DLD1 (cell line): ENCODE measurements around the gene COLEC11.

Source experiments
- in situ Hi-C: cut with HindIII; loops from 2 replicates; pipeline ENCODE4 v1.10.0; 2017; ENCODE audit warnings: low sequenced_read_pairs

The COLEC11 gene

DNA sequence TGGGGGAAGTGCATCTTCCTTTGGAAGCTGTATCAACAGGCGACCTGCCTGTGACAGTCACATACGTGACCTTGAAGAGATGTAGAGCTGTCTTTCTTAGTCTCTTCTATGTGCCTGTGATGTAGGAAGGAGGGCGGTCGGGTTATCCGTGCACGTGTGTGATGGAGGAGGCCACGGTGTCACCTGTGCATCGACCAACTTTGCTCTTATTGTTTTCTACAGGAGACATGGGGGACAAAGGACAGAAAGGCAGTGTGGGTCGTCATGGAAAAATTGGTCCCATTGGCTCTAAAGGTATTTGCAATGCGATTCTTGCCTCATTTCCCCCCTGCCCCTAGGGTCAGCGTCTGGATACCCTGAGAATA, 42.4 kb downstream of the COLEC11 start:
- in situ Hi-C loops, result no loop called here

DNA sequence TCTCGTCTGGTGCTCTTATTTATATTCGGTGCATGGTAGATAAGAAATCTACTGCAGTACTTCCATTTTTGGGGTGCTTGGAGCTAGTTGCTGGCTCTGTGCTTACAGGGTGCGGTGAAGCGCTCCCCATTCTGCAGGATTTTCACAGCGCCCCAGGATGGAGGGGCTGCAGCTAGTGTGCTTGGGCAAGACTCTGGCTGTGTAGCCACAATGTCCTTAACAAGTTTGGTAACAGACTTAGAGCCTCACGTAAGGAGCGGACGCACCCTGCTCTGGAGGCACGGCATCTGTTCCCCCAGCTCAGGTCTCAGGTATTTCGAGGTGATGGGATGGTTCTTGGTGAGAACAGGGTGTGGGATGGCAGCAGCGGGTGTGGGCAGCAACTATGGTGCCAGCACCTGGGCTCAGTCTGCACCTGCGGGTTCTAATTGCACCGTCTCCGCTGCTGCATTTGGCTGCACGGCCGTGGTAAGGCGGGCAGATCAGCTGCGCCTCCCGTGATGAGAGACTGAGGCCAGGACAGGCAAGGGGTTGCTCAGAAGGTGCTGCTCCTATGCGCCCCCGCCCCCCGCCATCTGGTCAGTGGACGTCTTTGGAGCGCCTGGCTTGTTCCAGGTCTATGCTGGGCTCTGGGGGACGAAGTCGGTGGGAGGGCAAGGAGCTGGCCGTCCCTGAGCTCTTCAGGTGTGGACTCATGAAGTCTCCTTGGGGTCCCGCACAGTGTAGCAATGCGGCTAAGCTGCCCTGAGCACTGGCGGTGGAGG, 43.0 kb downstream of the COLEC11 start:
- in situ Hi-C loops, result no loop called here

DNA sequence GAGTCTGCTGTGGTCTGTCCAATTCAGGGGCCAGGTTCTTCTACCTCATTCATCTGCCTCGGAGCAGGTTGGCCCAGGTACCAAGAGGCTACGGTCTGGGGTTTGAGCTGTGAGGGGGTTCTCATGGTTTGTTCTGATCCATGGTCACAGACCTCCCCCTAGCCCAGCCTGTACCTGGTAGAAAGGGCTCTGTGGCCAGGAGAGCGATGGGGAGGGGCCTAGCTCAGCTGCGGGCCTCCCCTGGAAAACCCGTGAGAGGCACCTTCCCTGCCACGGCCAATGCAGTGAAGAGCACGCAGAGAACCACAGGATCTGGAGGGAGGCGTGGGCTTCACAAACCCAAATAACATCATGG, 43.5 kb downstream of the COLEC11 start:
- in situ Hi-C loops, result no loop called here

DNA sequence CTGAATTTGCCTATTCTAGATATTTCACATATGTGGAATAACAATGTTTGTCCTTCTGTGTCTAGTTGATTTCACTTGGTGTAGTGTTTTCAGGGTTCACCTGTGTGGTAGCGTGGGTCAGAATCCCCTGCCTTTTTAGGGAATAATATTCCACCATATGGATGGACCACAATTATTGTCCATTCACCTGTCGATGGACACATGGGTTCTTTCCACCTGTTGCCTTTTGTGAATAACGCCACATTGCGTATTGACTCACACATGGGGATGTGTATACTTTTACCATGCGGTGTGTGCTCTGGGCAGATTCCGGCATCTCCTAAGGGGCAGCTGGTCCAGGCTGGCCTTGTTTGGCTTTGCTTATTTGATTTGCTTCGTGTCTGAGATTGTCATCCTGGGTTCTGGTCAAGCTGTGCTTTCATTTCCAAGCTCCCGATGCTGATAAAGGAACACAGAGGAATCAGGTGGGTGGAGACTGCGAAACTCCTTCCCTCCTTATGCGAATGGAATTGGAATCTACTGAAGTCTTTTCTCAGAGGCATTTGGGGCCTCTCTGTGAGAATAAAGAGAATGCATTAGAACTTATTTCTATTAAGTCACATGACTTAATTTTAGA, 44.2 kb downstream of the COLEC11 start:
- in situ Hi-C loops, result no loop called here

DNA sequence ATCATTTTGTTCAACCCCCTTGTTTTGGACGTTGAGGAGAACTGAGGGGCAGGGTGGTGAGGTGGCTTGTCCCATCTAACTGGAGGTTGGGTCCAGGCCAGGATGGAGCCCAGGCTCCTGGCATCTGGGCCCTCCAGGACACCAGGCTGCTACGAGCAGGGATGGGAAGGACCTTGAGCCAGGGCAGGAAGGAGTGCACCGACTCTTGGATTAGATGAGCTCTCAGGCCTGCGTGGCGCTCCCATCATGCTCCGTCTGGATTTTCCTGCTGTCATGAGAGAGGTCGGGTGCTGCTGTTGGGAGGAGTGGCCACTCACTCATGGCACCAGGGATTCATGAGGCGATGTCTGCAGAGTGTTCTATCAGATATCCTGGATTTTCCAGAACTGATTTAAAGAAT, 44.7 kb downstream of the COLEC11 start:
- in situ Hi-C loops, result no loop called here

DNA sequence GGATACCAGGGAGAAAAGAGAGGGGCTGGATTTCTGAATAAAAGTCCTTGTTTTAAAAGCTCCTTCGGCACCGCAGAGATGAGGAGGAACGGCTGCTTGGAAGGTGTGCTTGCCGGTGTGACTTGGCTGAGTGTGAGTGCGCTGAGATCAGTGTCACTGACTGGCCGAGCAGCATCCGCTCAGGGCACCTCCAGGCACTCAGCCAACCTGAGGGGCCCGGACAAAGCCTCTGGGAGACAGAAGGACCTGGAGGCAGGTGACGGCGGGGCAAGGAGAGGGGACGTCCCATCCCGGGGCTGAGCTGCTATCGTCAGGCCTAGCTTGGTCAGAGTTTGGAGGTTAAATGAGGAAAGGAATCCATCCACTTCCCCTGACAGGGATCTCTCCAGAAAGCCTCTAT, 46.3 kb downstream of the COLEC11 start:
- in situ Hi-C loops, result no loop called here

DNA sequence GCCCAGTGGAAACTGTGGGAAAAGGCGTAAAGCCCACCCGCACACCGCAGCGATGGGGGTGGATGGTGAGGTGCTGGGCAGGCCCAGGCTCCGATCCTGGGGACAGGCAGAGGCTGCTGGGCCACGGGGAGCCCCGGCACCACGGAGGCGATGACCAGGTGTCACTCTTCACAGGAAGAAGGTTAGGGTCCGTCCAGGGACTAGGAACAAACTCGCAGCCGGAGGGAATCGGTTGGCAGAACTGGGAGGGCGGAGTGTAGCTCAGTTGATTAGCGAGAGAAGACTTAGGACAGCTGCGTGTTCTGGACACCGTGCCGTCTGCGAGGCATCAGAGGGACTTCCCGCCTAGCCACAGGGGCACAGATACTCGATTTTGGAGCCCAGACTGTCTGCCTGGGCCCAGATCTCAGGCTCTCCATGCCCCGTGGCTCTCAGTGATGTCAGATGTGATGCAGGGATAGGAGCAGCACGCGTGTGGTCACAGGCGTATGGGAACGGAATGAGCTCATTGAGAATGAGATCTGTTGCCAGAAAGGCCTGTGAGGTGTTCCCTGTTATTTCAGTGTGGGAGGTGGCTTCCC, 47.0 kb downstream of the COLEC11 start:
- in situ Hi-C loops, result no loop called here

DNA sequence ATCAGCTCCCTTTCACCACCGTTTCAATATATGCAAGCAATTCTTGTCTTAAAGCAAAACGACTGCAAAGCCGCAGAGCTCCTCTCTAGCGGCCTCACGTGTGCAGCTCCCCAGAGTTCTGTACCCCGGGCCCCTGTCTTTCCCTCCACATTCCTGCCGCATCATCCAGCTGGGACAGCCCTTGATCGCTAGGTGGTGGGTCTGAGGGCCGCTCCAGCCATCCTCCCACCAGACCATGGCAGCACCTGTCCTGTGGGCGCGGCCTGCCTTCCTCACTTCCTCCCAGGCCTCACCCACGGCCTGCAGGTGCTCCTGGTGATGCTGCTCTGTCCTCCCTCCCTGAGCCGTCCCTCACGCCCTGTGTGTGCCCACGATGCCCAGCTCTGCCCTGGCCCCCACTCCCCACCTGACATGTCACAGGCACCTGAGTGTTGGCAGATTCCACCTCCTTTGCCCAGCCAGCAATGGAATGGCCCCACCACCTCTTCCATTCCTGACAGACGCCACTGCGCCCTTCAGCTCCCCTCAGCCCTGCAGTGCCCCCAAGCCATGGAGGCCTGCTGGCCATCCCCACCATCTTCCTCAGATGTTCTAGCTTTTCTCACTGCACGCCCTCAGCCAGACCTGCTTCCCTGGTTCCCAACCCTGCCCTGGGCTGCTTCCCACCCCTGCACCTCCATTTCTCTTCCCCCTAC, 47.8 kb downstream of the COLEC11 start:
- in situ Hi-C loops, result no loop called here

DNA sequence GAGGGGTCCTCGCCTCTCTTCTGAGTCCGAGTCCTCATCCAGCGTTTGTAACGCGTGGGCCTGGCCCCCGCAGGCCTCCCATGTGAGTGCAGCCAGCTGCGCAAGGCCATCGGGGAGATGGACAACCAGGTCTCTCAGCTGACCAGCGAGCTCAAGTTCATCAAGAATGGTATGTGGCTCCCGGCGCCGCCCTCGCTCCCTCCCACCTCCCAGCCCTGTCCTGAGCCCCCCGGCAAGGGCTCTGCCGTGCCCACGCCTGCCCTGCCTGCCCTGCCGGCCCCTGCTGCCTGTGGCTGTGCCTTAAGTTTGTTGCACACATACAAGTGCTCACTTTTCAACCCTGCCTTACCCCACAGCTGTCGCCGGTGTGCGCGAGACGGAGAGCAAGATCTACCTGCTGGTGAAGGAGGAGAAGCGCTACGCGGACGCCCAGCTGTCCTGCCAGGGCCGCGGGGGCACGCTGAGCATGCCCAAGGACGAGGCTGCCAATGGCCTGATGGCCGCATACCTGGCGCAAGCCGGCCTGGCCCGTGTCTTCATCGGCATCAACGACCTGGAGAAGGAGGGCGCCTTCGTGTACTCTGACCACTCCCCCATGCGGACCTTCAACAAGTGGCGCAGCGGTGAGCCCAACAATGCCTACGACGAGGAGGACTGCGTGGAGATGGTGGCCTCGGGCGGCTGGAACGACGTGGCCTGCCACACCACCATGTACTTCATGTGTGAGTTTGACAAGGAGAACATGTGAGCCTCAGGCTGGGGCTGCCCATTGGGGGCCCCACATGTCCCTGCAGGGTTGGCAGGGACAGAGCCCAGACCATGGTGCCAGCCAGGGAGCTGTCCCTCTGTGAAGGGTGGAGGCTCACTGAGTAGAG, 48.7 kb downstream of the COLEC11 start:
- in situ Hi-C loops, result no loop called here

DNA sequence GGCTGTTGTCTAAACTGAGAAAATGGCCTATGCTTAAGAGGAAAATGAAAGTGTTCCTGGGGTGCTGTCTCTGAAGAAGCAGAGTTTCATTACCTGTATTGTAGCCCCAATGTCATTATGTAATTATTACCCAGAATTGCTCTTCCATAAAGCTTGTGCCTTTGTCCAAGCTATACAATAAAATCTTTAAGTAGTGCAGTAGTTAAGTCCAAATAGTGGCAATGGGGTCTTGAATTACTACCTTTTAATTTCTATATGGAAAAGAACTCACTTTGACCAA, 49.3 kb downstream of the COLEC11 start:
- in situ Hi-C loops, result no loop called here

DNA sequence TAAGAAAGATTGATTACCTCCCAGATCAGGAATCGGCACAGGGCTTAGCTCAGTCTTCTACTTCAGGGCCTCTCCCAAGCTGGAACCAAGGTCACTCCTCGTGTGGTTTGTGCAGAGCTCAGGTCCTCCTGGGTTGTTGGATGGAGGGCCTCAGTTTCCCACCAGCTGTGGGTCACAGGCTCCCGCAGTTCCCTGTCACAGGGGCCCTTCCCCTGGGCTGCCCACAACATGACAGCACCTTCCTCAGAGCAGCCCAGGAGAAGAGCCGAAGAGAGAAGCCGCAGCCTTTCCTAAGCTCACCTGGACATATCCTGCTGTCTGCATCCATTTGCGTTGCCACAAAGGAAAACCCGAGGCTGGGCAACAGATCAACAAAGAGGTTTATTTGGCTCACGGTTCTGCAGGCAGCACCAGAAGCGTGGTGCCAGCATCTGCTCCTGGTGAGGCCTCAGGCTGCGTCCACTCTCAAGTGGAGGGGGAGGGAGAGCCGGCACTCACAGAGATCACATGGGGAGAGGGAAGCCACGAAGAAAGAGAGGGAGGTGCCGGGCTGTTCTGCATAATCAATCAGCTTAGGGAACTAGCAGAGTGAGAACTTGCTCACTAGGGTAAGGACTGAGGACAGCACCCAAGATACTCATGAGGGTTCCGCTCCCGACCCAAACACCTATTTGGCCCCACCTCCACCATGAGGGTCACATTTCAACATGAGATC, 50.1 kb downstream of the COLEC11 start:
- in situ Hi-C loops, result no loop called here

DNA sequence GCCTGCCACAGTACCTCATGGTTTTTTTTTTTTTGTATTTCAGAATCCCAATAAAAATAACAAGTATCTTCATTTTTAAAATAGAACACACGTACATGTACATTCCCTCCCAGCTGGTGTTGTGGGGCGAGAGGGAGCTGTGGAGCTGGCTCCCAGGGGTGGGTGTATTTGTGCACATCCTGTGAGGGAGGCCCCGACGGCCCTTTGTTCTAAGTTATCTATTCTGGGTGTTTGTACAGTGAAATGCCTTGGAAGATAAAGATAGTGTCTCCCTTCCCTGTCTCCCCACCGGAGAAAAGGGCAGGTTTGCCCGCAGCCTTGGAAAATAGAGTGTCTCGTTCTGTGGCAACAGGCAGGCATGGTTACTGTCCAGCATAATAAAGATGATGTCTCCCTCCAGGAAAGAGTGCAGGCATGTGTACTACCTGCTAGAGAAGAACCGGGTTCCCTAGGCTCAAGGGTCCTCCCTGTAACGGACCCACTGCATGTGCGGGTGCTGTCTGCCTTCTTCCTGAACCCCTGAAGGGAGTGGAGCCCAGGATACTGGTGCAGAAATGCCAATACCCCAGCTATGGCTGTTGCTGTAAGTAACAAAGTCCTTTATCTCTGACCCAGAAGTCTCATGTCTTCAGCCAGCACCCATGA, 51.0 kb downstream of the COLEC11 start:
- in situ Hi-C loops, result no loop called here

DNA sequence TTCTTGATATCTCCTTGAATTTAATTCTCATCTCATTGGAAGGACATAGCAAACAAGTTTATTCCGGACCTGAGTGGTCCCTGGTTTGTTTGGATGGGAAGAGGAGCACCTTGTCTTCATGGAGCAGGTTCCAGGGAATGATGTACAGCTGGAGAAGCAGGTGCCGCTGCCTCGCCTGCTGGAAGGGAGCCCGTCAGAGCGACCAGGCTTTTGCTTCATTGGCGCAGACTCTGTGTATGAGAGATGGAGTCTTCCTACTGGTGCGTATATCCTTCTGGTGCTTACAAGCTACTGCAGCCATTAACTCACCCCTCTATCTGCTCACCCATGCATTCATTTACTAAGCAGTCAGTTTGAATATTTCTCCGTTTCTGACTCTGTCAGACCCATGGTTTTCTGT, 51.5 kb downstream of the COLEC11 start:
- in situ Hi-C loops, result no loop called here

DNA sequence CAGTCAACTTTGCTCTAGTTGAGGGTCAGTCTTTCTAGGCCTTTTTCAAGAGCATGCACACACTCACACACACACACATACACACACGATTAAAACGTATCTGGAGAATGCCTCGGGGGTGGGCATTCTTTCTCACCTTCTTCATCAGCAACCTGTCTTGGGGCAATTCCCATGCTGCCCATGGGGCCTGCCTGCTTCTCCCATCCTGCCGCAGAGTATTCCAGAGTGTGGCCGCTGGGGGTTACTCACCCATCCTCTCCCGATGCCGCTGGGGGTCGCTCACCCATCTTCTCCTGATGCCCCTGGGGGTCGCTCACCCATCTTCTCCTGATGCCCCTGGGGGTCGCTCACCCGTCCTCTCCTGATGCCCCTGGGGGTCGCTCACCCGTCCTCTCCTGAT, 52.3 kb downstream of the COLEC11 start:
- in situ Hi-C loops, result no loop called here

DNA sequence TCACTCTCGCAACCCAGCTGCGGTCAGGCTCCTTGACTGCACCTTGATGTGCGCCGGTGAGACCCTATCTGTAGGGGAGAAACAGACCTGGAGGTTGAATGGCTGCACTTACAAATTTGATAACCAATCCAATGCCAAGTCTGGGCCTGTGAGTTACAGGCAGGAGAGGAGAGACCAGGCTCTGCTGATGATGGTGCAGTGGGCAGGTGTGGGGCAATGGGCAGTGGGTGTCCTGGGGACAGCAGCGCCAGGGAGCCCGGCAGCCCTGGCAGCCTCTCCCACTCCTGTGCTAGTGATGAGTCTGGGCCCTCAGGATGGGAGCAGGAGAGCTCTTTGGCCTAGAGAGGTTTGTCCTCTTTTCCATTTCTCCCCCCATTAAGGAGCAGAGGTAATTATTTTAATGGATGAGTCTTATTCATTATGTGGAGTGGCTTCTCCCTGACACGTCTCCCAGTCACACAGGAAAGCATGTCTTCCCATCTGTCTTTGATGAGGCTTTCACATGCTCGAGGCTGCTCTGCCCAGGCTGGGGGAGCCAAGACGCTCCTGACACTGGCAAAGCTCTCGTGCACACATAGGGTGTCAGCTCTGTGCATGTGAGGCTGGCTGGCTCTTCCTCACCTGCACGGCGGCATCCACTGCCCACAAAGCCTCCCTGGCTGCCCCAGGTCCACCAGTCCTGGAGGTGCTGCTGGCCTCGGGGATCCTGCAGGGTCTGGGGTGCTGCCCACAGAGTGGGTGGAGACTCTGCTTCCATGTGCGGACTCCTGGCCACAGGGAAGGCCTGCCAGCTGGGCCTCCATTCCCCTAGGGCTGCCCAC, 53.1 kb downstream of the COLEC11 start:
- in situ Hi-C loops, result no loop called here

DNA sequence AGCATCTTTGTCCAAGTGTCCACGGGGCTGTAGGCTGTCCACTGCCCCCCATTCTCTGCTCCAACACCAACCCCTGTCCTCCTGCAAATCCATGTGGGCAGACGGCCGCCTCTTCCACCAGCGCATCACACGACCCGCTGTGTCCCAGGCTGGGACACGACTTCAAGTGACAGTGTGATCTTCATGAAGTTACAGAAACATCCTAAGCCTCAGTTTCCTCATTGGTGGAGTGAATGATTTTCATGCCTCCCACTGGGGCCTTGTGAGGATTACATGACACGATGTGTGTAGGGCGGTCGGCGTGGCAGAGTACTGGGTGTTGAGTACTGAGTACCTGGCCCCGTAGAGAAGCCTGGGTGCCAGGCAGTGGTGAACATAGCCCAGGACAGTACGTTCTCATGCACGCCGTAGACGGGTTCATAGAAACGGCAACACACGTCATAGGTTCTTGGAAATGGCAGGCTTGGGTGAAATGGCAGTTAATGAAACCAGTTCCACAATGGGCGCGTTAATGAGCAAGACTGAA, 53.8 kb downstream of the COLEC11 start:
- in situ Hi-C loops, result no loop called here

DNA sequence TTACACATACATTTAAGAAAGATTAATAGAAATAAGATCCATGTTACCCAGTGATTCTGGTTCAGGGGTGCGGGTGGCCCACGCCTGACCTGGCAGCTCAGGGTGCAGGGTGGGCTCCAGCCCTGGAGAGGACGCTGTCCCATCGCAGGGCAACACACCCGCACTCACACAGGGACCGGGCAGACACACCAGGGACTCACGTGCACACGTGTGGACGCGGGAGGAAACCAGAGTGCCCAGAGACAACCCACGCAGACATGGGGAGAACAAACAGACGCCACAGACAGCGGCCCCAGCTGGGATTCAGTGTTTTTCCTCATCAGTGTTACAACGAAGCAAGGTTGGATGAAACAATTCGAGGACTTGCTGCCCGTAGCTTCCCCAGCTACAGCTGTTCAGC, 54.7 kb downstream of the COLEC11 start:
- in situ Hi-C loops, result no loop called here

DNA sequence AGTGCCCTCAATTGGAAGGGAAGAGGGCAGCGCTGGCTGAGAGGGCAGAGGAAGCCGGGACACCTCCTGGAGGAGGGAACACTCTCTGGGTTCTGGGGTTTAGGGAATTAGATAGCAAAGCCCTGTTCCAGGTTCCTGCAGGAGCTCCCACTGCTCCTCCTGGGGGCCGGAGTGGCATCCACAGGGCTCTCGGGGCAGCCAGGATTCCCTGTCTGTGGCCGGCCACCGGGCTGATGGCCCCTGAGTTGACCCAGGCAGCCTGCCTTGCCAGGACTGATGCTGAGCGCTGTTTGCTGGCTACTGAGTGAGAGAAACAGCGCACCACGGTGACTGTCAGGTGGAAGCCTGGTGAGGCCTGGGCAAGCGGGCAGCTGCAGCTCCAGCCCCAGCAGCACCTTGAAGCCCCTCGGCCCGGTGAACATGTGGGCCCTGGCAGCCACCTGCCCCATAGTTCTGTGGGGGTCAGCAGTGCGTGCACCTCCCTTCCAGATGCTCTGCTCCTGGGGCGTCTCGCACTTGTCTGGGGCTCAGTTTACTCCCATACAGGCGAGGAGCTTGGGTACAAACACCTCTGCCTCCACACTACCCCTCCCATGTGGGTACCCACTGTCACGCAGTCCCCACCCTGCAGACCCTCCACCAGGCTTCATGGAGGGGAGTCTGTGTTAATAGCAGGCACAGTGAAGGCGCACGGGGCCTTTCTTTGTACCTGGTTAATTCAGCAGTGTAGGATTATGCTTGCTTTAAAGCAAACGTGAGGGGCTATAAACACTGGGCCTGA, 55.4 kb downstream of the COLEC11 start:
- in situ Hi-C loops, result no loop called here
